Measurements from ENCODE around the gene NFYC. TPM values are rescaled to one million over a fixed set of nuclear protein-coding genes. Genes with fewer than 3 reads are reported as not detected.

NFYC gene
- total RNA-seq, 1 donor from 2014 or later, result 57.0 TPM

Other genes starting within 250 kb of the NFYC start
- 1.8 TPM for gene ZFP69B, start 241.2 kb upstream of the NFYC start, total RNA-seq
- gene ZFP69, start 214.4 kb upstream of the NFYC start, total RNA-seq, result 3.3 TPM
- 6.3 TPM for gene EXO5, start 182.9 kb upstream of the NFYC start, total RNA-seq
- gene ZNF684, start 160.1 kb upstream of the NFYC start, total RNA-seq, result 4.4 TPM
- gene RIMS3, start 26.0 kb upstream of the NFYC start, total RNA-seq, result 4.2 TPM
- 3.5 TPM for gene KCNQ4, start 92.1 kb downstream of the NFYC start, total RNA-seq
- 86.1 TPM for gene CITED4, start 170.7 kb downstream of the NFYC start, total RNA-seq